ENCODE results near the gene CAMK4.
A peak's percentile ranks its signal among the peaks of the same experiment; 100 is the strongest.
"Not testable (repeated sequence)": the region's sequence is repeated elsewhere in the genome, so short reads cannot be mapped to it uniquely, and the experiment has no call there.

CAMK4 gene

GRCh38 chr5:111252799-111253545 lies 28.8 kb downstream of the CAMK4 start:
- H3K9me3 ChIP-seq = peaks cover 7% of the 10 kb centered on the region; the same call in 1 of the 2 replicates
- H3K4me1 ChIP-seq = peaks cover 17% of the 10 kb centered on the region
- H3K4me3 ChIP-seq = no peak overlapping the region
- H3K9ac ChIP-seq = no peak overlapping the region
- H3K27ac ChIP-seq = no peak overlapping the region
- no peak for TF ChIP-seq Cebpa-rat (IDR thresholded peaks at IDR 0.05)
- no peaks in the 10 kb centered on the region for H3K27me3 ChIP-seq
- H3K4me2 ChIP-seq = no peak overlapping the region
- no peaks in the 10 kb centered on the region for H4K20me1 ChIP-seq
- H3K36me3 ChIP-seq = no peaks in the 10 kb centered on the region

DNA sequence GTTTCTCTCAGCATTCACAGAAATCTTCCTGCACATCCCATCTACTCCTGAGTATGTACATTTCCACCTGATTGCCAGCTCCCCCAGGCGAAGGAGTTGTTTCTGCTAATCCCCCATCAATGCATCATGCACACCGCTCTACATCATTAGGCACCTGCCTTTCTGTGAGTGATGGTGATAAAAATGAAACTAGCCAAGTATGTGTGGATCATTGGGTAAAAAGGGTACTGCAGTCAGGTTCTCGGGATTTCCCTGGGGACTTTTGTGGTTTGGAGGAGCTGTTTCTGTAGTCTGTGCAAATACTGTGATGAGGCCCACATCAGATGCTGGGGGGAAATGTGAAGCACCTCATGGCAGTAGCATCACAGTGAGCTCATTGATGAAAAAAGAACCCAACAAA lies 30.4 kb downstream of the CAMK4 start:
- Histone ChIP-seq H4K20me1 (no peaks in the 10 kb centered on the region), H3K27me3 (no peaks in the 10 kb centered on the region), H3K4me1 (peaks cover 15% of the 10 kb centered on the region), H3K9ac (no peak overlapping the region), H3K4me3 (no peak overlapping the region), H3K9me3 (peaks cover 7% of the 10 kb centered on the region; the same call in 1 of the 2 replicates), H3K36me3 (no peaks in the 10 kb centered on the region), H3K27ac (no peak overlapping the region), H3K4me2 (peak overlapping the region; percentile 21)
- no peak for TF ChIP-seq Cebpa-rat (IDR thresholded peaks at IDR 0.05)

DNA sequence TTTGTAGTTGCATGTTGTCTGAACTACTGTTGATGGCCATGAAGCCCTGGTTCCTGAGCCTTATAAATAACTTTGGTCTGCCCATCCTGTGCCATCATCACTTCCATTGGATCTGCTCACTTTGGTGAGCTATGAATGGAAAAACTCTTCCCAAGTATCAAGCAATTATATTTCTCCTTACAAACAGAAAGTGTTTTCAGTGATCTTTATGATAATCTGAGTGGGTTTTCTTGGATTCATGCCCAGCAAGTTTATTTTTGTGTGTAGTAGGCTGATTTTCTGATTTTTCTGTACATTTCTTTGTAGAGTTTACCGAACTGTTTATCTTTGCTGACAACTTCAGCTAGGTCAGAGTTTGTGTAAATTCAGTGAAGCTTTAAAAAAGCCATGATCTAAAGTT lies 31.0 kb downstream of the CAMK4 start:
- H3K27ac ChIP-seq = no peak overlapping the region
- H3K27me3 ChIP-seq = no peaks in the 10 kb centered on the region
- peak overlapping the region; percentile 21 for H3K4me2 ChIP-seq
- H3K9ac ChIP-seq = no peak overlapping the region
- peaks cover 15% of the 10 kb centered on the region for H3K4me1 ChIP-seq
- H3K9me3 ChIP-seq = peaks cover 7% of the 10 kb centered on the region; the same call in 1 of the 2 replicates
- TF ChIP-seq Cebpa-rat (IDR thresholded peaks at IDR 0.05) = no peak
- H3K36me3 ChIP-seq = no peaks in the 10 kb centered on the region
- H3K4me3 ChIP-seq = no peak overlapping the region
- no peaks in the 10 kb centered on the region for H4K20me1 ChIP-seq

- H3K4me1 ChIP-seq = peaks cover 15% of the 10 kb centered on the region
- no peak overlapping the region for H3K9ac ChIP-seq
- H3K27me3 ChIP-seq = no peaks in the 10 kb centered on the region
- peaks cover 7% of the 10 kb centered on the region; the same call in 1 of the 2 replicates for H3K9me3 ChIP-seq
- no peak overlapping the region for H3K4me2 ChIP-seq
- no peaks in the 10 kb centered on the region for H4K20me1 ChIP-seq
- H3K36me3 ChIP-seq = no peaks in the 10 kb centered on the region
- H3K27ac ChIP-seq = no peak overlapping the region
- TF ChIP-seq Cebpa-rat (IDR thresholded peaks at IDR 0.05) = no peak
- H3K4me3 ChIP-seq = no peak overlapping the region
Observed at GRCh38 chr5:111256128-111256527, 31.9 kb downstream of the CAMK4 start.

- H4K20me1 ChIP-seq = not testable (repeated sequence)
Observed at GRCh38 chr5:111257610-111258009, 33.4 kb downstream of the CAMK4 start.

GRCh38 chr5:111259636-111260035 lies 35.5 kb downstream of the CAMK4 start:
- H3K4me3 ChIP-seq = no peak overlapping the region
- TF ChIP-seq Cebpa-rat (IDR thresholded peaks at IDR 0.05) = no peak
- no peak overlapping the region for H3K4me2 ChIP-seq
- no peak overlapping the region for H3K9ac ChIP-seq
- no peaks in the 10 kb centered on the region for H3K27me3 ChIP-seq
- no peaks in the 10 kb centered on the region for H4K20me1 ChIP-seq
- H3K4me1 ChIP-seq = peaks cover 13% of the 10 kb centered on the region
- H3K27ac ChIP-seq = no peak overlapping the region
- no peaks in the 10 kb centered on the region for H3K36me3 ChIP-seq
- peaks cover 7% of the 10 kb centered on the region; the same call in 1 of the 2 replicates for H3K9me3 ChIP-seq

More at GRCh38 chr5:111257610-111258009, 33.4 kb downstream of the CAMK4 start:
- H3K27me3 ChIP-seq, H3K9me3 ChIP-seq, H3K4me3 ChIP-seq, H3K27ac ChIP-seq, H3K9ac ChIP-seq, H3K4me2 ChIP-seq, H3K36me3 ChIP-seq: not testable (repeated sequence)
- H3K4me1 ChIP-seq = peaks cover 15% of the 10 kb centered on the region

GRCh38 chr5:111261610-111262009 lies 37.4 kb downstream of the CAMK4 start:
- Histone ChIP-seq H3K4me3 (no peak overlapping the region), H4K20me1 (no peaks in the 10 kb centered on the region), H3K4me1 (no peaks in the 10 kb centered on the region), H3K9me3 (peaks cover 7% of the 10 kb centered on the region; the same call in 1 of the 2 replicates), H3K27me3 (no peaks in the 10 kb centered on the region), H3K27ac (no peak overlapping the region), H3K9ac (no peak overlapping the region), H3K4me2 (no peak overlapping the region), H3K36me3 (no peaks in the 10 kb centered on the region)
- TF ChIP-seq Cebpa-rat (IDR thresholded peaks at IDR 0.05) = no peak

GRCh38 chr5:111262153-111262552 lies 38.0 kb downstream of the CAMK4 start:
- no peaks in the 10 kb centered on the region for H3K36me3 ChIP-seq
- no peak overlapping the region for H3K4me3 ChIP-seq
- H3K9ac ChIP-seq = no peak overlapping the region
- no peak overlapping the region for H3K27ac ChIP-seq
- peaks cover 7% of the 10 kb centered on the region; the same call in 1 of the 2 replicates for H3K9me3 ChIP-seq
- no peak overlapping the region for H3K4me2 ChIP-seq
- no peaks in the 10 kb centered on the region for H3K4me1 ChIP-seq
- H3K27me3 ChIP-seq = no peaks in the 10 kb centered on the region
- no peak for TF ChIP-seq Cebpa-rat (IDR thresholded peaks at IDR 0.05)
- H4K20me1 ChIP-seq = no peaks in the 10 kb centered on the region

- Histone ChIP-seq H3K4me3 (no peak overlapping the region), H3K4me2 (no peak overlapping the region), H4K20me1 (no peaks in the 10 kb centered on the region), H3K27me3 (no peaks in the 10 kb centered on the region), H3K4me1 (no peaks in the 10 kb centered on the region), H3K36me3 (no peaks in the 10 kb centered on the region), H3K9ac (no peak overlapping the region), H3K27ac (no peak overlapping the region), H3K9me3 (peaks cover under 1% of the 10 kb centered on the region; the same call in 1 of the 2 replicates)
- no peak for TF ChIP-seq Cebpa-rat (IDR thresholded peaks at IDR 0.05)
Observed at GRCh38 chr5:111262815-111263214, 38.6 kb downstream of the CAMK4 start.

DNA sequence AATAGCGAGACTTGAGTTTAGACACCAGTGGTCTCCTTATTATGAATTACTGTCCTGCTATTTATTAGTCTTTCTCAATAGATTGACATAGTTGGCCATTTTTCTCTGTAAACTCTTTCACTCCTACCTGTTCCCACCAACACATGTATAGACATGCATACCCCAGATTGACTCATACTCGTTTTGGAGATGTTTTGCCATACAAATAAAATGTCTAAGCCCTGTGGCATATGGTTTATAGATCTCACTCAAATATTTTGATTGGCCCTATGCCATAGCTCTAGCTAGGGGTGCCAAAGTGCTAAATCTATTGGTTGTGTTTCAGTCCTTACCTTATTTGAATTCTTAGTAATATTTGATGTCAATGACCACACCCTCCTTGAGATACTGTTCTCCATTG lies 42.3 kb downstream of the CAMK4 start:
- Histone ChIP-seq H3K27ac (no peak overlapping the region), H4K20me1 (no peaks in the 10 kb centered on the region), H3K36me3 (no peaks in the 10 kb centered on the region), H3K9ac (no peak overlapping the region), H3K4me3 (no peak overlapping the region), H3K9me3 (no peaks in the 10 kb centered on the region), H3K27me3 (no peaks in the 10 kb centered on the region), H3K4me1 (no peaks in the 10 kb centered on the region), H3K4me2 (no peak overlapping the region)
- no peak for TF ChIP-seq Cebpa-rat (IDR thresholded peaks at IDR 0.05)
